SW480 (cell line): ENCODE results near the gene MYL11.
"Not testable (repeated sequence)": the region's sequence is repeated elsewhere in the genome, so short reads cannot be mapped to it uniquely, and the experiment has no call there.

Source experiments
- DNase-seq: peaks from one replicate; pipeline ENCODE4 v3.0.0-alpha.2; 2016; ENCODE audit warnings: low spot score

The MYL11 gene

DNA sequence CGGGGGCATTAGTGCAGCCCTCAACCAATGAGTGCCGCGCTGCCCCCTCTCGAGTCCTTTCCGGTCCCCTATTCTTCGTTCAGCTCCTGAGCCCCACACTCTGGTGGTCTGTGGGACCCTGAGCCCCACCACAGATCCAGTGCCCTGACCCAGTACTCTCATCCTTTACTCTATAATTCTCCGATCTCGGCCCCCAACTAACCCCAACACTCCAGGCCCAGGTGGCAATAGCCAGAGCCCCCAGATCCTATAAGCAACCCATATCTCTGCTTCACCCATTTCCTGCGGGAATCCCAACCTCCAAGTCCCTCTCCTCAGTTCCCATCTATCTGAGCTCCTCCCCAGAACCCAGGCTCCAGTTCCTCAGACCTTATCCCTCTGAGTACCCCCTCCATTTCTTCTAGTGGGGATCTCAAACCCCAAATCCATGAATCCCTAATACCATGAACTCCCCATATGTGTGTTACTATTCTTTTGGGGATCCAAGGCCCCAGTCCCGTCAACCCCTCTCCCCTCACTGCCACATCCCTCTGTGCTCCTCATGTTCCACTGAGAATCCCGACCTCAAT is 3.3 kb upstream of the MYL11 start:
- no peak for DNase-seq

DNA sequence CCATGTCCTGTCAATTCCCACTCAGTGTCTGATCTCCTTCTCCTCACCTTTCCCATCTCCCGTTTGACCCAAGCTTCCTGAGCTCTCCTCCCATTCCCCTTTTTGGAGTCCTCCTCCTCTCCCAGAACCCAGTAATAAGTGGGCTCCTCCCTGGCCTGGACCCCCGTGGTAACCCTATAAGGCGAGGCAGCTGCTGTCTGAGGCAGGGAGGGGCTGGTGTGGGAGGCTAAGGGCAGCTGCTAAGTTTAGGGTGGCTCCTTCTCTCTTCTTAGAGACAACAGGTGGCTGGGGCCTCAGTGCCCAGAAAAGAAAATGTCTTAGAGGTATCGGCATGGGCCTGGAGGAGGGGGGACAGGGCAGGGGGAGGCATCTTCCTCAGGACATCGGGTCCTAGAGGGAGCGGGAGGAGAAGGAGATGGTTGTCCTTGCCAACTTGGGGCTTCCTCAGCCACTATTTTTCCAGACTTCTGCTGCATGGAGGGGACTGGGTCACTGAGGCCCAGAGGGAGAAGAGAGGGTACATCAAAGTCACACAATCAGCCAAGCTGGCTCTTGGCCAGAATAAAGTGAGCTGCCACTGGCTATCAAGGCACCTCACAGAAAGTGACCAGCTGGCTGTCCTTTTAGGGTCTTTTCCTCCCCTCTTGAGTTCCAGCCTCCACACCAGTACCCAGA is 2.4 kb upstream of the MYL11 start:
- no peak for DNase-seq

DNA sequence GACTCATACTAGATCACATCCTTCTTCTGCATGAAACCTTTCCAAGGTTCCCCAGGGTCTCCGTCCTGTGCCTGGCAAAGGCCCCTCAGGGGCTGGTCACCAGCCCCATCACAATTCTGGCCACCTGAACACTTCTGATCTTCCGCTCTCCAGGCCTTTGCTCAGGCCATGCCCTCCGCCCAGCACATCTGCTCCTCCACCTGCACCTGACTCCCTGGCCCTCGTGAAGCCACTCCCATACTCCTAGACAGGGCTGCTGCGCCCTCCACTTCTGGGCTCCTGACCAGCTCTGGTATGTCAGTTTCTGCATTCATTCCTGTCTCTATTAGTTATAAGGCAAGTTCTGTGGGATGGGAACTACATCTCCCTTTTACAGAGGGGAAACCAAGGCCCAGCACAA is 1.9 kb upstream of the MYL11 start:
- DNase-seq = no peak

DNA sequence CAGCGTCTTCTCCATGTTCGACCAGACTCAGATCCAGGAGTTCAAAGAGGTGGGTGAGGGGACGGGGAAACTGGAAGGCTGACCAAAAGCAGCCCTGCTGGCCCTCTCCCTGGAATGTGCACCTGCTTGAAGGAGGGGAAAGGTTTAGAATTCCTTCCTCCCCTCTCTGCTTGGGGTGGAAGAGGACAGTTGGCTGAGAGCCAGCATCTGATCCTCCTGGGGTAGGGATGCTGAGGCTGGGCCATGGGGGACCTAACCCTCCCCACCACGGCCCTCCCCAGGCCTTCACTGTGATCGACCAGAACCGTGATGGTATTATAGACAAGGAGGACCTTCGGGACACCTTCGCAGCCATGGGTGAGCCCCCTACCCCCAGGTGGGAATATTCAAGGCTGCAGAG is 1.3 kb downstream of the MYL11 start:
- DNase-seq = no peak

DNA sequence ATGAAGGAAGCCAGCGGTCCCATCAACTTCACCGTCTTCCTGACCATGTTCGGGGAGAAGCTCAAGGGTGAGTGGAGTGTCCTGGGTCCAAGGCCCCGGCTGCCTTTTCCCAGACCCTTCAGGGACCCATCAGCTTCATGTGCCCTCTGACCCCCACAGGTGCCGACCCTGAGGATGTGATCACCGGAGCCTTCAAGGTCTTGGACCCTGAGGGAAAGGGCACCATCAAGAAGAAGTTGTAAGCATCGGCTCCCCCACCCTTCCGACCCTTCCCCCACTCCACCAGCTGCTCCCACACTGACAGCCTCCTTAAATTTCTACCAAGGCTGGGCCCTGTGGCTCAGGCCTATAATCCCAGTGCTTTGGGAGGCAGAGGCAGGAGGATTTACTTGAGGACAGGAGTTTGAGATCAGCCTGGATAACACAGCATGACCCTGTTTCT is 1.9 kb downstream of the MYL11 start:
- DNase-seq = no peak

DNA sequence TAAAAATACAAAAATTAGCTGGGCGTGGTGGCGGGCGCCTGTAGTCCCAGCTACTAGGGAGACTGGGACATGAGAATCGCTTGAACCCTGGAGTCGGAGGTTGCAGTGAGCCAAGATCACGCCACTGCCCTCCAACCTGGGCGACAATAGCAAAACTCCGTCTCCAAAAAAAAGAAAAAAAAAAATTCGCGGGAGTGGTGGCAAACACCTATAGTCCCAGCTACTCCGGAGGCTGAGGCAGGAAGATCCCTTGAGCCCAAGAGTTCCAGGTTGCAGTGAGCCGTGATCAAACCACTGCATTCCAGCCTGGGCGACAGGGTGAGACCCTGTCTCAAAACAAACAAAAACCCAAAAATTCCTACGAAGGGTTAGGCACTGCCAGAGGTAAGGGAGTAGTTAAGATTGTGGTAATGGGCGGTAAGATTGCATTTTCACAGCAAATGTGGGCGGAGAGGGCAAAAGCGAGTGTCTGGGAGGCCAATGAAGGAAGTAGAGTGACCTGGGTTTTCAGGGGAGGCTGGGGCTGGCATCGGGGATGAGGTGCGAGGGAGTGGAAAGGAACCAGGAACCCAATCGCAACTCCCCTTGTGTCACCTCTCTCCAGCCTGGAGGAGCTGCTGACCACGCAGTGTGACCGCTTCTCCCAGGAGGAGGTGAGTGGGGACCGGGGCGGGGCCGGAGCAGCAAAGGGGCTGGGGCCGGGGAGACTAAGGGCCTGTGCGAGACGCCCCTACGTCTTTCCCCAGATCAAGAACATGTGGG is 2.6 kb downstream of the MYL11 start:
- no peak for DNase-seq

DNA sequence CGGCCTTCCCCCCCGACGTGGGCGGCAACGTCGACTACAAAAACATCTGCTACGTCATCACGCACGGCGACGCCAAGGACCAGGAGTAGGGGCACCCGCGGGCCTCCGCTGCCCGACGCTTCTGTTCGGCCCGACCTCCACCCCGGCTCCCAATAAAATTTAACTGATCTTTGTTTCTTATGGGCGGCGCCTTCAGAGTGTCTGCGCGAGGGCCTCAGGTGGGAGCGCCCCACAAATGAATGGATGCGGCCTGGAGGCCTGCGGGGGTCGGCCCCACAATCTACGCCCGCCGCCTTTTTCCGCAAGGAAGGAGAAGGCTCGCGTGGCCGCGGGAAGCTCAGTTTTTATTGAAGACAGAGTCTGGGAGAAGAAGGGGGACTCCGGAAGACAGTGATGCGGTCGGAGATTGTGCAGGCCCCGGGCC is 3.2 kb downstream of the MYL11 start:
- DNase-seq = peak; percentile 92

DNA sequence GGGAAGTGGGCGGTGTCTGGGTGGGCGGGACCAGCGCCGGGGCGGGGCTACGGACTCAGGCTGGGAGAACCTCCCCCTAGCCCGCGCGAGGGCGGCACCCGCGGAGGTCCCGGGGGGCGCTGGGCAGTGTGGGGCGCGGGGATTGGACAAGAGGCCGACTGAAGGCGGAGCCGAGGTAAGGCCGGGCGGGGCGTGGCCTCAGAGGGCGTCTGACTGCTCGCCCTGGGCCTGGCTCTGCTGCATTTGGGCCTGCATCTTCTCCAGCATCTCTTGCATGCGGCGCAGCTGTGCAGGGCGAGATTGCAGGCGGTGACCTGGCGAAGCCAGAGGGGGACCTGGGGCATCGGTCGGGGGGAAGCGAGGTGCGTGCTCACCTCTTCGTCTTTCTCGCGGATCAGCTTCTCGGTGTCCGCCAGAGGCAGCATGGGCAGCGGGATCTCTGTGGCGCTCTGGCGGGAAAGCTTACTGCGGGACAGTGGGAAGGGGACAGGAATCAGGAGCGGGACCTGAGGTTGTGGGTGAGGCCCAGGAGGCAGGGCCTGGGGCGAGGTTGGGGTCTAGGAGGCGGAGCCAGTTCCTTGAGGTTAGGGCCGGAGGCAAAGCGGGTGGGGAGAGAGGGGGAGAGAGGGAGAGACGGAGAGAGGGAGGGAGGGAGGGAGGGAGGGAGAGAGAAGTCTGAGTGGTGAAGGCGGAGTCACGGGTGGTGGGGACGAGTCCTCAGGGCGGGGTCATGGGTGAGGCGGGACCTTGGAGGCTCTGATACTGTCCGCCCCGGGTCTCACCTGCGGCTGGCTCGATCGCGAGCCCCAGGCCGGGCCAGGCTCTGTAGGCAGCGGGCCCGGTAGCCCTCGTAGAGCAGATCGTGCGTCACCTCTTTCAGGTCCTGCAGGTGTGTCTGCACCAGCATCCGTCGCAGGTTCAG is 3.9 kb downstream of the MYL11 start:
- DNase-seq = peak; percentile 94

DNA sequence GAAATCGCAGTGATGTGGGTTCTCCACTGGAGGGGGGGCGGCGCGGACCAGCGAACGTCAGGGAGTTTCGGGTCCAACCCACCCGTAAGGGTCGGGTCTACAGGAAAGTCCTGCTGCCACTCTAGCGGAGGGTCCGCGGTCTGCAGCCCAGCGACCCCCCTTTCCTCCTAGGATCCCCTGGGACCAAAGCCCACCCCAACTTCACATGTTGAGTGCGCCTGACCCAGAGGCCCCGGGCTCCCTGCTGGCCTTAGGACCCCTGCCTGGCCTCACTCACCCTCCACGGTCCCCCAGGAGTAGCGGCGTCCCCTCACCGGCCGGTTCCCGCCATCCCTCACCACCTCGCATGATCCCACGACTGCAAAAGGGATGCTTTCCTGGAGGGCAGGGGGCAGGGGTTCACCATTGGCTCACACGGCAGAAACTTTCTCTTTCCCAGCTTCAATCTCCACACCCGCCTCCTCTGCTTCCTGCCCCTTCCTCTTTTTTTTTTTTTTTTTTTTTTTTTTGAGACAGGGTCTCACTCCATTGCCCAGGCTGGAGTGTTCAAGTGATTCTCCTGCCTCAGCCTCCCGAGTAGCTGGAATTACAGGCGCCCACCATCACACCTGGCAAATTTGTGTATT is 4.7 kb downstream of the MYL11 start:
- no peak for DNase-seq

DNA sequence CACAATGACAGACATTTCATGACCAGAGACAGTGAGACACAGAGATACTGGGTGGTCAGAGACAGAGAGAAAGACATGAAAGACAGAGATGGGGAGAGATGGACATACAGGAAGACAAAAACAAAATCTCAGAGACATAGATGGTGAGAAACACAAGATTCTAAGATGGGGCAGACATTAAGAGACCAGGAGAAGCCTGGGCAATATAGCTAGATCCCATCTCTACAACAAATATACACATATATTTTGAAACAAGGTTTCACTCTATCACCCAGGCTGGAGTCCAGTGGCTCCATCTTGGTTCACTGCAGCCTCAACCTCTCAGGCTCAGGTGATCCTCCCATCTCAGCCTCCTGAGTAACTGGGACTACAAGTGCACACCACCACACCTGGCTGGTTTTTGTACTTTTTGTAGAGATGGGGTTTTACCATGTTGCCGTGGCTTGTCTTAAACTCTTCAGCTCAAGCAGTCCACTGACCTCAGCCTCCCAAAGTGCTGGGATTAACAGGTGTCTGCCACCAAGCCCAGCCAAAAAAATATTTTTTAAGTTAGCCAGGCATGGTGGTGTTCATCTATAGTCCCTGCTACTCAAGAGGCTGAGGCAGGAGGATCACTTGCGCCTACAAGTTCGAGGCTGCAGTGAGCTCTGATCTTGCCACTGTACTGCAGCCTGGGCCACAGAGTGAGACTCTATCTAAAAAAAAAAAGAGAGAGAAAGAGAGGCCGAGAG is 5.6 kb downstream of the MYL11 start:
- DNase-seq = no peak

DNA sequence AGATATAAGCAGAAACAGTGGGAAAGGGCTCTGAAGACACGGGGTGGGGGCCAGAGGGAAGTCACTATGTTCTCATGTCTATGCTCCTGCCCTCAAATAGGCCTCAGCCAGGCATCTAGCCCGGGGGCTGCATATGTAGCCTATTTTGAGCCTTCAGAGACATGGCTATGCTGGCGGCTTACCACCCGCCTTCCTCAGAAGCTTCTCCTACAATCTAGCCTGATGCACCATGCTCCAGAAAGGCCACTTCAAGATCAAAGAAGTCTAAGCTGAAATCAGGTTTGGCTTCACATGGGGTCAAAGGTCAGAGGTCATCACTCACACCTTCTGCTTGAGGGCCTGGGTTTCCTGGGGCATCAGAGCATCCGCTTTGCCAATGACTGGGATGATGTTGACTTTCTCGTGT is 6.2 kb downstream of the MYL11 start:
- DNase-seq = no peak

DNA sequence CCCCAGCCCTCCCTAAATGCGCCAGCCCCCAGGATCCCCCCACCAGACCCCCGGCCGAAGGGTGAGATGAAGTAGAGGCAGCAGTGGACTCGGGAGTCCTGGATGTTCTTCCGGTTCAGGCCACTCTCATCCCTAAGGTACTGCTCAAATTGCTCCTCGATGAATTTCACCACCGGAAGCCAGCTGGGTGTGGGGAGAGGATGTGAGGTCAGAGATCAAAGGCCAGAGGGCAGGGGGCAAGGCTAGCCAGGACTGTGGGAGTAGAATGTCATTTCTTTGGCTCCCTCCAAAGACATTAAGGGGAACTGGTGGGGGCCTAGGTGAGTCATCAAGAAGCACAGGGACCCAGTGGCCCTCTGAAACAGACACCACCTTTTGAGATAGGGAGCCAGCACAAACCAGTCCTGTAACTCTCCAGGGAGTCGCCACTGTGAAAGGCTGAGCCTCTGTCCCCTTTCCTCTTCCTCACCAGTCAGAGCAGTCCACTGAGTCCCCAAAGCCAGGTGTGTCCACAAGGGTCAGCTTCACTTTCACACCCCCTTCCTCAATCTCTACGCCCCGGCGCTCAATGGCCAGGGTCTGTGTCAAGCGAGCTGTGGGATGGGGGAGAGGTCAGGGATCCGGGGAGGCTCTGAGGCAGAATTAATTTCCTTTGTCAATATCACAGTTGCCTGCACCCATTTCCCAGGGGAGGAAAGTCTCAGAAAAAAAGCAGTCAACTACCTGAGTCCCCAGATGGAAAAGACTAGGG is 6.9 kb downstream of the MYL11 start:
- no peak for DNase-seq

DNA sequence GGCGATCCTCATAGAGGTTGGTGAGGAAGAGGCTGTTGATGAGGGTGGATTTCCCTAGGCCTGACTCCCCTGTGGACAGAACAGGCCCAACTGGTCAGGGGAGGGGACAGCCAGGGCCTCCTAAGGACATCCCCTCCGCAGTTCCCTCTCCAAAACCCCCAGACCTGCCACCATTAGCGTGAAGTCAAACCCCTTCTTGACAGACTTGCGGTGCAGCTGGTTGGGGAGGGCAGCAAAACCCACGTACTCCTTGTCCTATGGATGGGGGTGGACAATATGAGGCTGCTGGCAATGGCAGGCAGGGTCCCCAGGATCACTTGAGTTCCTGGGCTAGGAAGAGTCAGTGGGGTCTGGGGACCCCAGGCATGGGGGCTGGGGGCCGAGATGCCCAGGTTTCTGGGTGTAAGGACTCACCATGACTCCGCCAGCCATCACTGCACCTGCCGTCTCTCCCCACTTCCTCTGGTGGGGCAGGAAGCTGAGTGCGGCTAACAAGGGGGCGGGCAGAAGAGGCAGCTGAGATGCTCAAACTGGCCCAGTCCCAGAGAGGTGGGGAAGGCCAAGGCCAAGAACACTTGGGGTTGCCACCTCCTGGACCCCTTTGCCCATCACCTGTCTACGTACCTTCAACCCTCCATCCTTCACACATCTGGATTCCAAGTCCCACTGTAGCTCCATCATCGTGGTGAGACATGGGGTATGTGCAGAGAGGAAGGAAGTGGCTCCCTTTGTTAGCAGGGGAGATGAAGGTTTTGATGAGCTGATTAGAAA is 7.7 kb downstream of the MYL11 start, which contains the start of gene SEPTIN1:
TSS of gene SEPTIN1 (minus strand) at position 451 of the 771 bp plus-strand sequence. CDS start at position 432, 19 bp downstream.
- no peak for DNase-seq

DNA sequence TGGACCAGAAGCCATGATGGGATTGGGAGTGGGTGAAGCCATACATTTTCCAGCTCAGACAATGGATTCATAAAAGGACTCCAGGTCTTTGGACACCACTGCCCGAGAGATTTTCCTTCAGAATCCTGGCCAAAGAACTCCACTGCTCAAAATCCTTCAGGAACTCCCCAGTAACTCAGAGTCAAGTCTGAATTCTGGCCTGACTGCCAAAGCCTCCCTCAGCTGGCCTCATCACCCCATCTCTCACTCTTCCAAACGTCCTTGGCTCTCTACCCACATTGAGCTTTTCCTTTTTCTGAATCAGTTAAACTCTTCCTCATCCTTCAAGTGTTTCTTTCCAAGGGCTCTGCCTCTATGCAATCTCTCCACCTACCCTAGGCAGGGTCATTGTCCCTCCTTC is 8.9 kb downstream of the MYL11 start:
- DNase-seq = no peak

DNA sequence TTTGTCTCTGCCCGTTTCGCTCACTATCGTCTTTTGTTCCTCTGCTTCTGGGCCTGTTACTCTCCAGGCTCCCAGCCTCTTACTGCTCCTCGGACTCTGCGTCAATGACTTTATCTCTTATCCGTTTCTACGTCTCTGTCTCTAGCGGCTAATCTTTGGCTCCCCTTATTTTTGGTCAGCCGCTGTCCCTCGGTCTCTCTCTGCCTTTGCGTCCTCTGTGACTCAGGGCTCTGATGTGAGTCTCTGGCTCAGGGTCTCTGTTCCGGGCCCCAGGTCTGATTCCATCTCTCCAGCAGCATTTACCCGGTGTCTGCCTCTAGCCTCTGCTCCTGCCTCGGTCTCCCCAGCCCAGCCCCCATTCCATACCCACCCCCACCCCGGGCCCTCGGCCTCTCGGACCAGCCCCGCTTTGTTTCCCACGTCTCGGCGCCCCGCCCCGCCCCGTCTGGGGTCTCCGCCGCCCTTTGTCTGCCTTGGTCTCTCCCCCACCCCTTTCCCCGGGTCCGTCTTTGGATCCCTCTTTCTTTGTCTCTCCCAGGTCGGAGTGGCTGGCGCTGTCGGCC is 20.1 kb downstream of the MYL11 start:
- DNase-seq = no peak

DNA sequence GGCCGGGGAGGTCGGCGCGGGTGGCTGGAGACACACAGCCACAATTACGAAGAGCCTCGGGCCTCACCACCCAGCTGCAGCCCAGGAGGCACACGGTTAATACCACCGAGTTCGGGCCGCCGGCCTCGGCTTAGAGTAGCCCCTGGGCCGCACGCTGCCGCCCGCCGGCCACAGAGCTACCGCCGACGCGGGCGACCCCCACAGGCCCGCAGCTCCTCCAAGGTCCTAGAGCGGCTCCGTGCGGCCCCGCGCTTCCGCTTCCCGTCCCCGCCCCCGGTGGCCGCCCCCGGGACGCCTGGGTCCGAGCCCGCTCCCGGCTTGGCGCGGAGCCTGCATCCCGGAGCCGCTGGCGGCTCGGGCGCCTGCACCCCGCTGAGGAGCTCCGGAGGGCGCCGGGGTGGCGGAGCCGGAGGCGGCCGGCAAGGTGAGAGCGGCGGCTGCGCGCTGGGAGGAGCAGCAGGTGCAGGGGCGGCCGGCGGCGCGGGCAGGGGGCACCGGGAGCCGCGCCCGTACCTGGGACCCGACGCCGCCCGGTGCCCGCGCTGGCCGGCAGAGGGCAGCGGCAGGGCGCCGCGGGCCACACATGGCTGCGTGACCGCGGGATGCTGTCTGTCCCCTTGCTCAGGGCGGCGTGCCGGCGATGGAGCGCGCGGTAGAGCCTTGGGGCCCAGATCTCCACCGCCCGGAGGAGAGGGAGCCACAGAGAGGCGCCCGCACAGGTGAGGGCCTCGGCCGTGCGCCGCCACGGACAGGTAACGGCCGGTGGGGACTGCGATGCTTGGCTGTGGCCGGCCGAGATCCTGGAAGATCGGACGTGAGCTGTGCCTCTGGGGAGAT is 20.8 kb downstream of the MYL11 start, which contains the start of gene ZNF48:
TSS of gene ZNF48 (plus strand) at position 266 of the 837 bp plus-strand sequence. CDS start at position 641, 375 bp downstream.
- DNase-seq = peak; percentile 92

DNA sequence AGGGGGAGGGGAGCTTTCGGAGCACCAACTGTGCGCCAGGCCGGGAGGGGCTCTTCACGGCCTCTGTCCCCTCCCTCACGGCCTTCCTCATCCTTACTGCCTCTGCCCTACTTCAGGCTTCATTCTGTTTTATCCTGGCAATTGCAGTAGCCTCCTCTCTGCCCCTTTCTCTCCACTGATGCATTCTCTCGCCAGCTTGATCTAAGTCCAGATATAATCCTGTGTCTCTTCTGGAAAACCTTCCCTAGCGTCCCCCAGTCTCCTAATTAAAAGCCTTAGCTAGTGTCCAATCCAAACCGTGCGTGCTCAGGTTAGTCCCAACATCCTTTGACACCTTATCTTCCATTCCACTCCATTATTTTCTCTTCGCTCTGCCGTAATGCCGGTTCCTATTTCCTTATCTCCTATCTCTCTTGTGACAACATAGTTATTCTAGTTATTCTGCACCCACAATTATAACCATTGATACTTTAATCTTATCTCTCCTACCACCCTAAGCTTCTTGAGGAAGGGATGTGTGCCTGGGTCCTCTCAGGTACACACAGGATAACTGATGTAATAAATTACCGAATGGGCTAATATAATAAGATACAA is 21.5 kb downstream of the MYL11 start:
- no peak for DNase-seq

DNA sequence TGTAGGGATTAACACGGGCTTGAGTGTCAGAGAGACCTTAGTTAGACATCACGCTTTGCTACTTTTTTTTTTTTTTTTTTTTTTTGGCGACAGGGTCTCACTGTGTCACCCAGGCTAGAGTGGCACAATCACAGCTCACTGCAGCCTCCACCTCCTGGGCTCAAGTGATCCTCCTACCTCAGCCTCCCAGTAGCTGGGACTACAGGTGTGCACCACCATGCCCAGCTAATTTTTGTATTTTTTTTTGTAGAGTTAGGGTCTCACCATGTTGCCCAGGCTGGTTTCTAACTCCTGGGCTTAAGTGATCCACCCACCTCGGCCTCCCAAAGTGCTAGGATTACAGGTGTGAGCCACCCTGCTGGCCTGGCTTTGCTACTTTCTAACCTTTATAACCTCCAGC is 22.0 kb downstream of the MYL11 start:
- DNase-seq = not testable (repeated sequence)
